22Rv1 (cell line): Measurements from ENCODE around the gene WDR33.

ENCODE experiments used
- CTCF ChIP-seq: fragments of 450-650 bp; IDR thresholded peaks from 2 replicates; pipeline ENCODE4 v1.5.1; 2017; ENCODE audit warnings: mild to moderate bottlenecking
- ZFX ChIP-seq: fragments of 450-650 bp; IDR thresholded peaks from 2 replicates; pipeline ENCODE4 v1.6.1; 2017; ENCODE audit warnings: antibody characterized with exemption, borderline replicate concordance

DNA sequence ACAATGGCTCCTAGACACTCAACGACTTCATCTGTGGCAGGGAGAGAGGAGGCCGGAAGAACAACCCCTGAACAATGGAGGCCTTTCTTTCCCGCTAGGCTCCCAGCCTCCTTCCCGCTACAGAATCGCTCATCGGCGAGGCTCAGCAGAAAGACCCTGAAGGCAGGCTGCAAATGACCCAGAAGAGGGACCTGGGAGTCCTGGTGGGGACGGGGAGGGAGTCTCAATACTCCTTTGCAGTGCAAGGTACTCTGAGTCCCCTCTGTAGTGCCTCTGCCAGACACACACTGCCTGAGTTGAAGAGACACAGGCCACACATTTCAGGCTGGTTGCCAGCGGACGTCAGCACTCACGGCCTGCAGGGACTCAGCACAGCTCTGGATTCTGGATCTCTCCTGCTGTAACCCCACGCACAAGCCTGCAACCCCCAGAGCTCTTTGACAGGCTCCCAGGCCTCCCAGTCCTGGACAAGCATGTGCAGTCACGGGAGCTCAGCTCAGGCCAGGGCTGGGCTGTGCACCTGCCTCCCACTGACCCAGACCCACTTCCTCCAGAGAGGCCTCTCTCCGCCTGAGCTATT lies 158.9 kb downstream of the WDR33 start:
- TF ChIP-seq ZFX, result no peak
- no peak for TF ChIP-seq CTCF
